ENCODE results near the gene SARS1. TPM values are rescaled to one million over a fixed set of nuclear protein-coding genes. Genes with fewer than 3 reads are reported as not detected.

SARS1 gene
- polyA plus RNA-seq, 1 of the 3 experiments (the other 2 are of a cell fraction): 98.3 TPM

- no peaks in the 10 kb centered on the region for H4K20me1 ChIP-seq (ENCODE audit: insufficient read depth)
- no peak for DNase-seq
- WGBS (ENCODE audit: low lambda C conversion rate): 100% methylated on average over 3 of the region's 6 CpGs
- TF ChIP-seq CTCF (IDR thresholded peaks at IDR 0.05): no peak
- no peak for TF ChIP-seq FOXM1 (IDR thresholded peaks at IDR 0.05; ENCODE audit: low read depth)
- TF ChIP-seq TCF12 (IDR thresholded peaks at IDR 0.05): no peak
- TF ChIP-seq TEAD4 (IDR thresholded peaks at IDR 0.05; ENCODE audit: borderline replicate concordance, insufficient read depth): no peak
- peaks cover 14 to 29% of the 10 kb centered on the region in 2 experiments for H3K36me3 ChIP-seq (replicated peaks in 1 of 2; ENCODE audit: control insufficient read depth in 1 of 2, insufficient read depth in 2 of 2, low read length in 1 of 2)
- H3K79me2 ChIP-seq (ENCODE audit: insufficient read depth): no peaks in the 10 kb centered on the region
- no peak overlapping the region for H3K4me2 ChIP-seq
- peaks cover 11 to 14% of the 10 kb centered on the region in 2 experiments; a peak in 2 of 4 replicates for H3K4me1 ChIP-seq (ENCODE audit: control insufficient read depth in 1 of 2, insufficient read depth in 2 of 2, low read depth in 1 of 2, low read length in 1 of 2)
- no peak overlapping the region for H3K4me3 ChIP-seq (ENCODE audit: low read depth in 2 of 2, low read length in 1 of 2)
- peaks cover 8% of the 10 kb centered on the region for H3F3A ChIP-seq (replicated peaks; ENCODE audit: insufficient read depth)
- no peaks in the 10 kb centered on the region for H3K9me3 ChIP-seq
- POLR2A ChIA-PET: interaction anchor here (0.8 to 2.8 kb wide), 2 partner anchors 8 to 16 kb away, joined by 3 to 20 read pairs; partner anchors contain the start of gene CELSR2
- no peak overlapping the region for H3K27ac ChIP-seq (ENCODE audit: low read depth in 2 of 2, low read length in 1 of 2)
- H3K27me3 ChIP-seq (ENCODE audit: insufficient read depth): no peaks in the 10 kb centered on the region
- no peak overlapping the region for H3K9ac ChIP-seq
- no peak overlapping the region for H2AFZ ChIP-seq (ENCODE audit: low read depth)
- H3K9me2 ChIP-seq: no peaks in the 10 kb centered on the region
- CTCF ChIA-PET: interaction anchor here (1.1 to 4.3 kb wide), 7 partner anchors 8 to 157 kb away, joined by 3 to 33 read pairs (median 20); partner anchors contain the start of genes CELSR2 and SORT1
Measured at GRCh38 chr1:109241344-109241743, 27.6 kb downstream of the SARS1 start.

GRCh38 chr1:109241841-109242345 lies 28.2 kb downstream of the SARS1 start:
- no peak overlapping the region for H3K9ac ChIP-seq
- H3K4me3 ChIP-seq (ENCODE audit: low read depth in 2 of 2, low read length in 1 of 2): no peak overlapping the region
- no peaks in the 10 kb centered on the region for H3K9me2 ChIP-seq
- no peaks in the 10 kb centered on the region for H4K20me1 ChIP-seq (ENCODE audit: insufficient read depth)
- H3K36me3 ChIP-seq (replicated peaks in 1 of 2; ENCODE audit: control insufficient read depth in 1 of 2, insufficient read depth in 2 of 2, low read length in 1 of 2): peaks cover 9 to 23% of the 10 kb centered on the region in 2 experiments
- ChIA-PET POLR2A (interaction anchor here (0.8 kb wide), 1 partner anchor 17 kb away, joined by 3 read pairs; no protein-coding TSS in a partner anchor), CTCF (interaction anchor here (1.5 to 4.3 kb wide), 6 partner anchors 7 to 157 kb away, joined by 5 to 33 read pairs (median 20); partner anchors contain the start of genes CELSR2 and SORT1)
- peaks cover 11 to 14% of the 10 kb centered on the region in 2 experiments; a peak in 2 of 4 replicates for H3K4me1 ChIP-seq (ENCODE audit: control insufficient read depth in 1 of 2, insufficient read depth in 2 of 2, low read depth in 1 of 2, low read length in 1 of 2)
- H3K4me2 ChIP-seq: no peak overlapping the region
- DNase-seq: no peak
- no peaks in the 10 kb centered on the region for H3K79me2 ChIP-seq (ENCODE audit: insufficient read depth)
- H3K9me3 ChIP-seq: no peaks in the 10 kb centered on the region
- TF ChIP-seq SIN3A (IDR thresholded peaks at IDR 0.05; ENCODE audit: borderline replicate concordance, low read depth, low read length): no peak
- no peak for TF ChIP-seq TEAD4 (IDR thresholded peaks at IDR 0.05; ENCODE audit: borderline replicate concordance, insufficient read depth)
- TF ChIP-seq MXI1 (IDR thresholded peaks at IDR 0.05; ENCODE audit: low read depth, low read length): no peak
- no peak for TF ChIP-seq USF1 (IDR thresholded peaks at IDR 0.05; ENCODE audit: borderline replicate concordance, low read depth)
- no peak for TF ChIP-seq PBX3 (IDR thresholded peaks at IDR 0.05)
- no peak for TF ChIP-seq RFX5 (IDR thresholded peaks at IDR 0.05; ENCODE audit: low read length)
- TF ChIP-seq RXRA (IDR thresholded peaks at IDR 0.05; ENCODE audit: borderline replicate concordance, low read depth): no peak
- TF ChIP-seq SMC3 (IDR thresholded peaks at IDR 0.05; ENCODE audit: low read depth, low read length): no peak
- no peak for TF ChIP-seq CHD2 (IDR thresholded peaks at IDR 0.05; ENCODE audit: low read length, partially characterized antibody)
- no peak for TF ChIP-seq TAF1 (IDR thresholded peaks at IDR 0.05; ENCODE audit: borderline replicate concordance, low read depth, low read length)
- WGBS (ENCODE audit: low lambda C conversion rate): 81% methylated on average over 8 of the region's 8 CpGs
- no peaks in the 10 kb centered on the region for H3K27me3 ChIP-seq (ENCODE audit: insufficient read depth)
- H2AFZ ChIP-seq (ENCODE audit: low read depth): no peak overlapping the region
- H3F3A ChIP-seq (replicated peaks; ENCODE audit: insufficient read depth): peaks cover 8% of the 10 kb centered on the region
- H3K27ac ChIP-seq (ENCODE audit: low read depth in 2 of 2, low read length in 1 of 2): no peak overlapping the region
